ENCODE results near the gene MAST2. TPM values are rescaled to one million over a fixed set of nuclear protein-coding genes. Genes with fewer than 3 reads are reported as not detected.

MAST2 gene
- total and polyA plus RNA-seq, 2 donors (not counting 3 experiments of a cell fraction or from before 2014, with no cell fraction given): 25.0 to 41.2 TPM

DNA sequence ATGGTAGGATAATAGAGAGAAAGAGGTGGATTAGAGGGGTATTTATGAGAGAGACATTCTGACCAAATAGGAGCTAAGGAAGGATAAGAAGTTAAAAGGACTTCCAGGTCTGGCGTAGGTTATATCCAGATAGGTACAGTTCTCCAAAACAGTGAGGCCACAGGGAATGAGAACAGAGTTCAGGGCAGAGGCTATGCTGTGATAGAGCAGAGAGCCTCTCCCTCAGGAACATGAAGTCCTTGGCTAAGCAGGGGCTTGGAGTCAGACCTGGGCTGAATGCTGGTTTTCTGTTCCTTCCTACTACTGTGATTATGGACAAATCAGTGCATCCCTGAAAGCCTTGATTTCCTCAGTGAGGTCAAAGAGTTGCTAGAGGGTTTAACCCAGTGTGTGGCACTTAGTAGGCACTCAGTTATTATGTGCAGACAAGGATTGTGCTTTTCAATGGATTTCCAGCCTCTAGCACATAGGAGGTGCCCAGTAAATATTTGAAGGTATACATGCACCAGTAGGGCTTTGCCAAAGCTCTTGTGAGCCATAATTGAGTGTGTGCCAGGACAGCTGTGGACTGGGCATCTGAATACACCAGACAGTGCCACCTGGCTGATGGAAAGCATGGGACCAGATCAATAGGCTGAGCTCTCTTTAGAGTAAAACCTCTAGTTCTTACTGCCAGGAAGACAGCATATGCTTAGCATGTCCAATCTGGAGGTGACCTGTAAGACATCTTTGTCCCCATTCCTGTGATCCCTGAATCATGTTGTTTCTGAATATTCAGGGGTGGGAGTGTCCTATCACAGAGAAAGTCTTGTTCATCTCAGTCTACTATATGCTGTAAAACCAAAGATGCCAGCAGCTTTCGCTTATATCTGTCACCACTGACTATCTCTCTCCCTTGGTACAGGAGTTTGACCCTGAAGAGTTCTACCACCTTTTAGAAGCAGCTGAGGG is 217.9 kb downstream of the MAST2 start:
- Histone ChIP-seq H3K27me3 (ENCODE audit: control insufficient read depth in 2 of 2, insufficient read depth in 2 of 2, low read length in 2 of 2) (no peaks in the 10 kb centered on the region), H3K4me2 (ENCODE audit: insufficient read depth, low read length) (no peak overlapping the region), H3K9me1 (replicated peaks; ENCODE audit: control insufficient read depth, extremely low read depth, insufficient read depth, low read length) (no peaks in the 10 kb centered on the region), H3K27ac (ENCODE audit: insufficient read depth, low read depth, low read length) (no peak overlapping the region), H3K9me3 (replicated peaks; ENCODE audit: control insufficient read depth, insufficient read depth, low read length) (no peaks in the 10 kb centered on the region), H4K20me1 (replicated peaks; ENCODE audit: control insufficient read depth, extremely low read depth, insufficient read depth, low read length) (no peaks in the 10 kb centered on the region), H3K9ac (replicated peaks; ENCODE audit: extremely low read depth, insufficient read depth, low read length) (no peak overlapping the region), H3K4me3 (replicated peaks in 1 of 3; ENCODE audit: insufficient read depth in 1 of 3, low read depth in 1 of 3, low read length in 3 of 3) (no peak overlapping the region), H2AFZ (ENCODE audit: low read depth, low read length) (no peak overlapping the region), H3K4me1 (ENCODE audit: control insufficient read depth, extremely low read depth, insufficient read depth, low read length) (no peaks in the 10 kb centered on the region), H3K36me3 (ENCODE audit: control insufficient read depth in 2 of 2, extremely low read depth in 1 of 2, insufficient read depth in 2 of 2, low read length in 2 of 2) (peaks cover 2% of the 10 kb centered on the region in 2 experiments), H3K79me2 (ENCODE audit: control insufficient read depth, insufficient read depth, low read length) (no peaks in the 10 kb centered on the region)
- DNase-seq (ENCODE audit: low read depth, low spot score) (no peak), FAIRE-seq (no peak)
- BruUV-seq (replicated peaks): no TSS peak
- intact Hi-C loops (cut with micrococcal nuclease) (no loop called here), dilution Hi-C loops (cut with MboI; ENCODE audit: extremely low pct_ligation_motif_present, low sequenced_read_pairs) (no loop called here)
- no peak for TF ChIP-seq POLR2AphosphoS5 (IDR thresholded peaks at IDR 0.05; ENCODE audit: insufficient read depth, low read depth, low read length)
- TF ChIP-seq, protein P1, sequence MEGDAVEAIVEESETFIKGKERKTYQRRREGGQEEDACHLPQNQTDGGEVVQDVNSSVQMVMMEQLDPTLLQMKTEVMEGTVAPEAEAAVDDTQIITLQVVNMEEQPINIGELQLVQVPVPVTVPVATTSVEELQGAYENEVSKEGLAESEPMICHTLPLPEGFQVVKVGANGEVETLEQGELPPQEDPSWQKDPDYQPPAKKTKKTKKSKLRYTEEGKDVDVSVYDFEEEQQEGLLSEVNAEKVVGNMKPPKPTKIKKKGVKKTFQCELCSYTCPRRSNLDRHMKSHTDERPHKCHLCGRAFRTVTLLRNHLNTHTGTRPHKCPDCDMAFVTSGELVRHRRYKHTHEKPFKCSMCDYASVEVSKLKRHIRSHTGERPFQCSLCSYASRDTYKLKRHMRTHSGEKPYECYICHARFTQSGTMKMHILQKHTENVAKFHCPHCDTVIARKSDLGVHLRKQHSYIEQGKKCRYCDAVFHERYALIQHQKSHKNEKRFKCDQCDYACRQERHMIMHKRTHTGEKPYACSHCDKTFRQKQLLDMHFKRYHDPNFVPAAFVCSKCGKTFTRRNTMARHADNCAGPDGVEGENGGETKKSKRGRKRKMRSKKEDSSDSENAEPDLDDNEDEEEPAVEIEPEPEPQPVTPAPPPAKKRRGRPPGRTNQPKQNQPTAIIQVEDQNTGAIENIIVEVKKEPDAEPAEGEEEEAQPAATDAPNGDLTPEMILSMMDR (IDR thresholded peaks at IDR 0.05; ENCODE audit: extremely low read depth in 1 of 2, insufficient read depth in 1 of 2, low read depth in 1 of 2, low read length in 2 of 2): no peak
- no peak for TF ChIP-seq EZH2 (IDR thresholded peaks at IDR 0.05; ENCODE audit: borderline replicate concordance, low read depth, low read length, severe bottlenecking)
- TF ChIP-seq, protein P2, sequence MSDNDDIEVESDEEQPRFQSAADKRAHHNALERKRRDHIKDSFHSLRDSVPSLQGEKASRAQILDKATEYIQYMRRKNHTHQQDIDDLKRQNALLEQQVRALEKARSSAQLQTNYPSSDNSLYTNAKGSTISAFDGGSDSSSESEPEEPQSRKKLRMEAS (IDR thresholded peaks at IDR 0.05; ENCODE audit: insufficient read depth, insufficient read length): no peak
- TF ChIP-seq FOS (IDR thresholded peaks at IDR 0.05; ENCODE audit: borderline replicate concordance, insufficient read depth, low read length): no peak
- no peak for TF ChIP-seq JUN (IDR thresholded peaks at IDR 0.05; ENCODE audit: borderline replicate concordance, insufficient read depth, insufficient read length, low read depth)
- TF ChIP-seq MYC (IDR thresholded peaks at IDR 0.05; ENCODE audit: low read depth, low read length): no peak
- no peak for TF ChIP-seq POLR2A (IDR thresholded peaks at IDR 0.05; ENCODE audit: low read depth, low read length)
- no peak for TF ChIP-seq GATA2 (IDR thresholded peaks at IDR 0.05; ENCODE audit: insufficient read depth, insufficient read length, low read depth, low read length)
- ChIA-PET POLR2A (no interaction called here), CTCF (no interaction called here)

Measured in endothelial cell of umbilical vein (primary cell).